HL-60 (cell line): ENCODE results near the gene BLTP2.

Experiments
- DNase-seq, 2 experiments: peaks; one replicate each; pipeline ENCODE4 v3.0.0-alpha.2; 2010 to 2020; ENCODE audit warnings: low read depth in 1 of 2, low spot score in 1 of 2
- H3K27ac ChIP-seq: fragments of 250-450 bp; sonication (Bioruptor Pico); replicated peaks from 2 replicates; pipeline ENCODE4 v1.5.1; 2020; ENCODE audit warnings: mild to moderate bottlenecking, moderate library complexity
- H3K27me3 ChIP-seq: fragments of 250-450 bp; sonication (Bioruptor Pico); 2 replicates; pipeline ENCODE4 v1.5.1; 2021; ENCODE audit warnings: mild to moderate bottlenecking, moderate library complexity; ENCODE audit not compliant: insufficient read depth, poor library complexity, severe bottlenecking
- H3K4me3 ChIP-seq: replicated peaks from 2 replicates; pipeline ENCODE4 v1.5.1; 2011; ENCODE audit warnings: mild to moderate bottlenecking, control low read depth, low read length; ENCODE audit not compliant: insufficient read depth
- CTCF ChIP-seq: IDR thresholded peaks from one replicate; pipeline ENCODE4 v1.5.1; 2011; ENCODE audit warnings: low read length, control low read depth, inconsistent platforms; ENCODE audit not compliant: insufficient read depth
- GABPA ChIP-seq: IDR thresholded peaks from 2 replicates; pipeline ENCODE4 v1.6.1; 2012; ENCODE audit warnings: low read depth
- POLR2AphosphoS5 ChIP-seq: IDR thresholded peaks from 2 replicates; pipeline ENCODE4 v1.6.1; 2012; ENCODE audit warnings: low read depth
- REST ChIP-seq: IDR thresholded peaks from 2 replicates; pipeline ENCODE4 v1.6.1; 2012; ENCODE audit warnings: low read depth; ENCODE audit not compliant: insufficient replicate concordance
- SPI1 ChIP-seq: IDR thresholded peaks from 2 replicates; pipeline ENCODE4 v1.6.1; 2012; ENCODE audit warnings: low read depth, mild to moderate bottlenecking, borderline replicate concordance

Gene BLTP2

GRCh38 chr17:28622186-28622585 lies 22.8 kb downstream of the BLTP2 start:
- H3K27me3 ChIP-seq, result no peaks in the 10 kb centered on the region
- no peak for DNase-seq
- H3K4me3 ChIP-seq, result no peak overlapping the region
- TF ChIP-seq GABPA, result no peak
- TF ChIP-seq CTCF, result no peak
- TF ChIP-seq REST, result no peak
- no peak overlapping the region for H3K27ac ChIP-seq

- no peak overlapping the region for H3K4me3 ChIP-seq
- H3K27ac ChIP-seq, result no peak overlapping the region
- no peaks in the 10 kb centered on the region for H3K27me3 ChIP-seq
- TF ChIP-seq GABPA (no peak), REST (no peak), SPI1 (no peak), POLR2AphosphoS5 (no peak), CTCF (no peak)
- no peak for DNase-seq
Measured at GRCh38 chr17:28620010-28620409, 24.9 kb downstream of the BLTP2 start.

- no peak overlapping the region for H3K4me3 ChIP-seq
- no peaks in the 10 kb centered on the region for H3K27me3 ChIP-seq
- DNase-seq, result no peak
- H3K27ac ChIP-seq, result no peak overlapping the region
- TF ChIP-seq POLR2AphosphoS5 (no peak), REST (no peak), GABPA (no peak), SPI1 (no peak), CTCF (no peak)
Measured at GRCh38 chr17:28618464-28618863, 26.5 kb downstream of the BLTP2 start.
